HUDEP-2 (cell line): ENCODE measurements around the gene TPRG1L.

Source experiments
- DNase-seq, 76 experiments: peaks; one replicate each; lab custom pipeline; 2025; ENCODE audit not compliant: unreplicated experiment in 76 of 76; lab: John Stamatoyannopoulos, UW

The TPRG1L gene

DNA sequence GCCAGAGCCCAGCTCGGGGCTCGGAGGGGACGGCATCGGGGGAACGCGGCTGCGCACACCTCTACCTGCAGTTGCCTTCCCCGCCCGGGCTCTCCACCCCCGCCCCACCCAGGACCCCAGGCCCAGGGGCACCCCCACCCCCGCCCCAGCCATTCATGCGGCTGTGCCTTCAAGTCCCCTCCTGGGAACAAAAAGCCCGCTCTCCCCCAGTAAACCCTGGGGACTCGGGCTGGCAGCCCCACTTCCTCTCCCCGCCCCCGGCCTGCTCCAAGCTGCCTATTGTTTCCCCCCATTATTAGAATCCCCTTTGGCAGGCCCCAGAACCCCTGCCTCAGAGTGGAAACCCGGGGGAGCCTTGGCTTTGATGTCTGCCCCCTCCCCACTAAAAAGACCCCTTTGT lies 31.5 kb upstream of the TPRG1L start:
- DNase-seq, result no peak

DNA sequence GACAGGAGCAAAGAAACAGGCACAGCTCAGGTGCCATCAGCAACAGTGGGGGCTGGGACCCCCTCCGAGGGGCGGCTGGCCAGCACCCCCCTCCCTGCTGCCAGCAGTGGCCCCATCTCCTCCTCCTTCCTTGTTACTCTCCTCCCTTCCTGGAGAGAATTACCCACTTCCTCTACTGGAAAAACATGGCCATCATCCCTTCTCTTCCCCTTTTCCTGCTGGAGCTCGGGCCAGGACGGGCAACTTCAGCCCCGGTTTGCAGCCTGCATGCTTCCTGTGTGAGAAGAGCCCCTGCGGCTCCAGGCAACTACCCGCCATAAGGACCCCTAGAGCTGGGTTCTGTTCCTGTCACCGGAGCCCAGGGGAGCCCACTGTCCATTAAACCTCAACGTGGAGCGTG lies 31.1 kb upstream of the TPRG1L start:
- no peak for DNase-seq

DNA sequence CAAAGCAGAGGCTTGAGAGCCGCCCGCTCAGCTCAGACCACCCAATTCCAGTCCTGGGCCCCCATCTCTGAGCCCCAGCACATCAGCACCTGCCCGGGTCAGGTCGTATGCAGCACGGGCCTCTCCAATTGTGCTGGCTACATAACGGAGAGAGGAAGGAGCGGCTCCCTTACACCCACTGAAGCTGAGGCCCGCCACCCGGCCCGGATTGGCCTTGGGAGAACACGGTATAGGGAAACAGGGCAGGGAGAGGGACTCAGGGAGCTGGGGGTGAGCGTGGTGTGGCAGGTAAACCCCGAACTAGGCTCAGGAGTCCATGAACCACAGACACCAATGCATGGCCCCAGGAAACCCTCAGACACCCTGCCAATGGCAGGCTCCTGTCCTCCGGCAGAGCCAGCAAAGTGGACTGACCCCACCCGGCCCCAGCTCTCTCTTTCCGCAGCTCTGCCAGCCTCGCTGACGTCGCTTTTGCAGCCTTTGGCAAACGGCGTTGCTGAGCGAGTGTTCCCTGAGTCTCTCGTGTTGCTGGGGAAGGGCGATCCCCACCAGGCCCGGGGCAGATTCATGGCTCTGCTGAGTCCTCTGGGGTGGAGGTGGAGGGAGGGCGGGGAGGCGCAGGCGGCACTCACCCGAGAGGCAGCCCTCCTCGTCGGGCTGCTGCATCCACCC lies 30.0 kb upstream of the TPRG1L start:
- no peak for DNase-seq

DNA sequence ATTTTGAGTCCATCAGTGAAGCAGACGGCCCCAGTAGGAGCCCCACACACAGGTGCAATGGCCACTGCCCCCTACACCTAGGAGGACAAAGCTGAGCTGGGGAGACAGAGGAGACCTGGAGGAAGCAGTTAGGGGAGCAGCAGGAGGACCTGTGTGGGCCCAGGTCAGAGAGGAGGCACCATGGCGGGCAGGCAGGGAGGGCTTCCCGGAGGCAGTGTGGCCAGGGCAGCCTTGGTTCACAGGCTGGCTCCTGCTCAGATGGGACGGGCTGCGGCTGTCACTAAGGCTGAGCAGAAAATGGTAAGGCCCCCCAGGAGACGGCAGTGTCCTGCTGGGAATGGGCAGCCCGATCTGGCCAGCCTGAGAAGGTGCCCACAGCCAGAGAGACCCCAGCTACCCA lies 28.9 kb upstream of the TPRG1L start:
- no peak for DNase-seq

DNA sequence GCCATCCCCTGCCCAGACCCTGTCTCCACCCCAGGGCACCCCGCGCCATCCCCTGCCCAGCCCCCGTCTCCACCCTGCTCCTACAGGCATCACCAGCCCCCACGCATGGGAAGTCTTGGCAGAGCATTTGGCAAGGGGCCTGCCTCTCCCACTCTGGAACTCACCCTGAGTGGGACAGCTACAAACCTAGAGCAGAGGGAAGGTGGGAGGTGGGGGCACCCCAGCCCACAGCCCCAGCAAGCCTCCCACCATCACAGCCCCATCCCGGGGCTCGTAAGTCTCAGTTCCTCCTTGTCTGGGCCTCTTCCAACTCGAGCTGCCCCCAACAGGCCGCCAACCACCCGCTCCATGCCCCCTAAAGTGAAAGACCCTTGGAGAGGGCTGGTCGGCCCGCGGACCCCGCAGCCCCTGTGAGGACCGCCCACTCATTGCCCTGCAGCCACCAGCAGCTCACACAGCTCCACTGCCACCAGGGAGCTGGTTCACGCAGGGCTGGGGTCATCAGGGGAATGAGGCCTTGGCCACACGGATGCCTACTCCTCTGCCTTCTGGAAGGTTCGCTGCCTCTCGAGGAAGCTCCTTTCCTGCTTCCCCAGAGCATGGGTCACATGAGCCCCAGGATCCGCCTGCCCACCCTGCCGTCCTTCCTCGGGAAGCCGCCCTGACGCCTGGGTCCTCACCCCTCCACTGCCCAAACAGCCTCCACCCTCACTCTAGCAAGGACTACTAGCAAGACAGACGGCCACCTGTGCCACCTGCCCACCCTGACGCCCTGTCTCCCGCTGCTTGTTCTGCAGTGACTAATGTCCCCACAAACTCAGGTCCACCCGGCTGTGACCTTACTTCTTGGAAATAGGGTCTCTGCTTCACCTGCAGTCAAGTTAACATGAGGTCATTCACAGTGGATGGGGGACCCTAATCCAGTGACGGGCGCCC lies 27.9 kb upstream of the TPRG1L start:
- no peak for DNase-seq

DNA sequence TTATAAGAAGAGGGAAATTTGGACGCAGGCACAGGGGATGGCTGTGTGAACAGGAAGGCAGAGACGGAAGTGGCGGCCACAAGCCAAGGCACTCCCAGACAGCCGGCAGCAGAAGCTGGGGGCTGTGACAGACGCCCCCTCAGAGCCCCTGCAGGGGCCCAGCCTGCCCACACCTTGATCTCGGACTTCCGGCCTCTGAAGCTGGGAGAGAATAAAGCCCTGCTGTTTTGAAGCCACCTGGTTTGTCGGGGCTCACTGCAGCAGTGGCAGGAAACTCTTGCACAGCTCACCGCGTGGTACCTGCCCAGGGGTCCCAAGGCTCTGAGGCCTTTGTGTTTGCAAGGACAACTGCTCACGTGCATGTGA lies 27.2 kb upstream of the TPRG1L start:
- DNase-seq, result no peak

DNA sequence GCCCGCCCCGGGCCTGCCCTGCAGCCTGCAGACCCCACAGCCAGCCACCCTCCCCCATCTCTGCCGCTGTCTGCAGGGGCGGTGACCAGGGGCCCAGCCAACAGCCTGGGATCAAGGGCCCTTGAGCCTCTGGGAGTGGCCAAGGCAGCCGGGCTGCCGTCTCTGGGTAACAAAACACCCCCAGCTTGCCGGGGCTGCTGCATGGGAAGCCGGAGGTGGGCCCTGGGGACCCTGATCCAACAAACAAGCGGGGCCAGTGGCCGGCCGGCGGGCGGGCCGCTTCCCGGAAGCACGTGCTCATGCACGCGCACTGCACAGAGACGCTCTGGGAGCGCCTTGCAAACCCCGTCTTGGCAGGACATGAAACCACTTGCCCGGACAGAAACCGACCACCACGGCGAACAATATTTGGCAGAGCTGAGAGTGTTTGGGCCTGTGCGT lies 26.7 kb upstream of the TPRG1L start:
- DNase-seq, result no peak

DNA sequence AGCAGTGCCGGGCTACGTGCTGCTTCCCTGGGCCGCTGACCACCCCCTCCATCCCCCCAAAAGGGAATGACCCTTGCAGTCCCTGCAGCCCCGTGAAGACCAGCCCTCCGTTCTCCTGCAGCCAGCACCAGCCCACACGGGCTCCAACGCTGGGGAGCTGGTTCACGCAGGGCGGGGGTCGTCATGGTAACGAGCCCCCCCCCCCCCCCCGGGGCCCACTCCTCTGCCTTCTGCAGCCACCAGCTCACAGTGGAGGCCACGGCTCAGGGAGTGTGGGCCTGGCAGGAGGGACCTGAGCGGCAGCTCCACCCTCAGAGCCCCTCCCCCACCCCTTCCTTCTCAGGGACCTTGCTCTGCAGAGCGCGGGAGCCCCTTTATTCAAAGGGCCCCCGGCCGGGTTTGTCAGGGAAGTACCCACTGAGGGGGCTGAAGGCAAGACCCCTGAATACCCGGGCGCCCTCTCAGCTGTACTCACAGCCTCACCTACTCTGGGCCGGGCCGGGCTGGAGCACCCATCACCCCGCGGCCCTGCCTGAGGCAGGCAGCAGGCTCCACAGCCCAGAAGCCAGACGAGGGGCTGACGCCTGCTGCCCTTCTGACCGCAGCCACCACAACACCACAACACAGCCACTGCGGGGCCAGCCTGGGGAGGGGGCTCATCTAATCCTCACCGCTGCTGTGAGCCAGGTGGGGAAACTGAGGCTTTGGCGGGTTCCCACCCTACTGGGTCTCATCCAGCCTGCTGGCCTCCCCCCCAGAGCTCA lies 26.1 kb upstream of the TPRG1L start:
- no peak for DNase-seq

DNA sequence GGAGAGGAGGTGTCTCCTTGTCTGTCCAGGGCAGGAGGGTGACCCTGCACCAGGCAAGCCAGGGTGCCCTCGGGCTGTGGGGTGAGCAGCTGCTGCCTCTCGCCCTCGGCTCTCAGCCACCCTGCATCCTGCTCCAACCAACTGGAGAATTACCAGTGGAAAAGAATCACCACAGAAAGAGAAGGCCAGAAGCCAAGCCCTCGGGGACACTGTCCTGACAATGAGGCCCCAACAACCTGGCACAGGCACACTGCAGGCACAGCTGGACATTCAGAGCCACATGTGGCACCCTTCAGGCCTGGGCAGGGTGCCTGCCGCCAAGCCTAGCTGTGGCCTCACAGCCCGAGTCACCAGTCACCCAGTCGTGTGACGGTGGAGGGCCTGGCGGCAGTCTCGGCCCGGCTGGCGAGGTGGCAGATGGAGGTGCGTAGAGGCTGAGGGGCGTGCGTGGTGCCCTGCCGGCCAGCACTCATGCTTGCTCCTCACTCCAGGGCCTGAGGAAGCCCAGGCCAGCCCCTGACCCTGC lies 25.5 kb upstream of the TPRG1L start:
- no peak for DNase-seq

DNA sequence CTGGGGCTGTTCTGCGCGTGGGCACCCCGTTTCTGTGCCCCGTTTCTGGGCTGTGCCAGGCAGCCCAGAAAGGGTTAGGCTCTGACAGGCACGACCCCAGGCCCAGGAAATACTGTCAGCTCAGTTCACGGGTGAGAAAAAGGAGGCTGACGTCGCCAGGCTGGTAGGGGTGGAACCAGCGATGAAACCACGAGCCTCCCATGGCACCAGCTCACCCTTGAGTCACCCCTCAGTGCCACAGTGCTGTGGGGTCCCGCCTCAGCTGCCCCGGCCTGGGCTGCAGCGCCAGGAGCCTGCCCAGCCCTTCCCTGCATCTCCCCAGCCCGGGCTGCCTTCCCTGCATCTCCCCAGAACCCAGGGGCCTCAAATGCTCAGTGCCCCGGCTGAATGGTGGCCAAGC lies 25.0 kb upstream of the TPRG1L start:
- no peak for DNase-seq

DNA sequence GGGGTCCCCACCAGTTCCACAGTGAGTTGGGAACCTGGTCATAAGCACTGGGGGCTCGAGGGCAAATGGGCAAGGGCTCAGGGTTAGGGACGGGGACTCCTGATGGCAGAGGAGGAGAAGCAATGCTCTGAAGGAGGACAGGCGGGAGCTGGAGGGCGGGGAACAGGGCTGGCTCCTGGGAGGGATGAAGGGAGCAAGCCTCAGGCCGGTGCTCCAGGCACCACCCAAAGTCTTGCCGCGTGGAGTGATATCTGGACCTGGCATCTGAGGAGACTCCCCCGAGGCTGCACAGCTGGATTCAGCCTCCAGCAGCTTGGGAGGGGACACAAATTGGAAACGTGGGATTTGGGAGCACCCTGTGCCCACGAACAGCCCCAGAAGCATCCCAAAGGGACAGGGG lies 24.5 kb upstream of the TPRG1L start:
- DNase-seq, result no peak

DNA sequence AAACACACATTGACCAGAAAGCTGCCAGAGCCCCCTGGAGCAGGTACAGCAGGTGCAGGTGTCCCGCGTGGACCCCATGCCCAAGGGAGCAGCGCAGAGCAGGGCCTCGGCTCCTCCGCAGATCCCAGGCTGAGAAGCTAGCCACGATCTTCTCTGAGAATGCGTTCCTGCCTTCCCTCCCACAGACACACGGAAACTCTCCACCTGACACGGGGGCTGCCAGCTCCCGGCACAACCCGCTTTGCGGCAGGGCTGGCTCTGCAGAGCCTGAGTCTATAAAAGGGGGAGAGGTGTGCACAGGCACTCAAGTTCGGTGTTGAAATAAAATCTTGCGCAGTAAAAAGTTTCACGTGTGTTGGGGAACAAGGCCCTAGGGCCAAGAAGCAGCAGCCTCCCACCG lies 23.1 kb upstream of the TPRG1L start:
- DNase-seq, result no peak

DNA sequence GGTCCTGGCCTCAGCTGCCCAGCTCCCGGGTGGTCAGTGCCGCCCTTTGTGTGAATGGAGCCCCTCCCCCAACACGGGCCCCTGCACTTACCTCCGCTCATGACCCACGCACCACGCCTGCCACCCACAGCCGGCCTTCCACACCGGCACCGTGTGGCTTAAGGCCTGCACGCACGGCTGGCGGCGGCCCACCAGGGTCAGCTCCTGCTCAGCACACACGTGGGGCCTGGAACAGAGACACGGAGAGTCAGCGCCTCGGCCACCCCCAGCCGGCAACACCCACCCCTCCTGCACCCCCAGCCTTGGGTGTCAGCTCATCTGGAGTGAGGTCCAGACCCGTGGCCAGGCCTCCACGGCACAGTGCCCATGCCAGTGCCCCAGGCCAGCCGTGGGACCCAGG lies 22.4 kb upstream of the TPRG1L start:
- DNase-seq, result no peak

DNA sequence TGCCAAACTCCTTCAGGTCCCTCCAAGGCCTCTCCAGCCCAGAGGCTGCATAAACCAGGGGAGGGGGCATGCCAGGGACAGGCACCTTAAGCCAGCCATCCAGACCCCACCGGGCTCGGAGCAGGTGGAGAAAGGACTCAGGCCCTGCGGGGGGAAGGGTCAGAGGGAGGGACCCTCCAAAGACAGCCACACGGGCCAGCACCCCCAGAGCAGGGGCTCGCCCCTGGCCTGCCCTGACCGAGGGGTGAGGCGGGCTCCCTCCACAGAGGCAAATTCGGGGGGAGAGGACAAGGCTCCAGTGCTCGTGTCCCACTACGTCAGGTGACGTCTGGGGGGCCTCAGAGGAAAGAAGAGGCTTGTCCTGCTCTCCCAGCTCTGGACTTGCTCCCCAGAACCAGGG lies 21.7 kb upstream of the TPRG1L start:
- no peak for DNase-seq

DNA sequence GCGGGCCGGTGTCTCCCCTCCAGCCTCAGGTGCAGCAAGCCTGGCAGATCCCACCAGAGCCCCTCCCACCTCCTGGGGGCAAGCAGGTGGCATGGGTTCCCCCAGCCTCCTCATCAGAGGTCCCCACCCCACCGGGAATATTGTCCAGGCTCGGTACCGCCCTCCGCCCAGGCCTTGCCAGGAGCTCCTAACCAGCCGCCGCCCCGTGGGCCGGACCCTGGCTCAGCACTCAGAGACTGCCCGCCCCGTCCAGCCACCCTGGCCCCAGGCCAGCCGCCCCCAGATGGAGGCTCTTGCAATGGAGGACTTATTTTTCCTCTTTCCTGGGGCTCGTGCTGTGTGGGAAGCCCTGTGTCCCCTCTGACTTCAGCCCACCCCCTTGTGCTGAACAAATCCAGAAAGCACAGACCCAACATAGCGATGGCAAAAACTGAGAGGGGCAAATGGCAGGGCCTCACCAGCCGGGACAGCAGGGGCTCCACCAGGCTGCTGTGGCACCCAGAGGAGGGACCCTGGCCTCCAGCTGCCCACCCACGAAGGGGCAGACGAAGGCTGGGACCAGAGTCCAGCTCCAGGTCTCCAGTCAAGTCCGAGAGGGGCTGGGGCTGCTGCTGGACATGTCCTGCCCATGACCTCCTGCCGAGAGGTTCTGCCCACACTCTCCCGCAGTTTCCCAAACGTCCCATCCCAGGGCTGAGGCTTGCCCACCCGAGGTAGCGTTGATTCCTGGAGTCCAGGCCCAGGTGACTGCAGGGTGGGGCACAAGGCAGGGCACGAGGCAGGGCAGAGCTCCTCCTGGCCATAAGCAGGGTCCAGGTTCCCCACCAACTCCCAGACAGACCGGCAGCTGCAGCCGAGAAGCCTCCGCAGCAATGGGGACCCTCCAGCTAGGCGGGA lies 21.0 kb upstream of the TPRG1L start:
- DNase-seq, result no peak

DNA sequence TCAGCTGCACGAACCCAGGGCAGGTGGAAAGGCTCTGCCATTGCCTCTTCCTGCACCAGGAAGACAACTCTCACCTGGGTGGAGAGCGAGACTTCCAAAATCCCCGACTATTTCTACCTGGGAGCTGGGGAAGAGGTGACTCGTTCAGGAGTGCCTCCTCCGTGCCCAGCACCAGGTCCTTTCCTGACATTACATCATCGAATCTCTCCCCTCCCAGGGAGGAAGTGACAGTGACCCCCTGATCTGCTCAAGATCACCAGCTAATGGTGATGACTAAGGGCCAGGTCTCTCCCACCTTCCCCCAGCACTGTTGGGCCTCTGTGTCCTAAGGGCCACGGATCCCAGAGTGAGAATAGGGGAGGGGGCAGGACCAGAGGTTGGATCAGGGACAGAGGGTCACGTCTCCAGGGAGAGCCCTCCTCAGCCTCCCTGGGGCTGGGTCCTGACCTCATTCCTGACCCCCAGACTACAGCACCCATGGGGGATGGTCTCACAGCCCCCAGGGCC lies 20.3 kb upstream of the TPRG1L start:
- no peak for DNase-seq

DNA sequence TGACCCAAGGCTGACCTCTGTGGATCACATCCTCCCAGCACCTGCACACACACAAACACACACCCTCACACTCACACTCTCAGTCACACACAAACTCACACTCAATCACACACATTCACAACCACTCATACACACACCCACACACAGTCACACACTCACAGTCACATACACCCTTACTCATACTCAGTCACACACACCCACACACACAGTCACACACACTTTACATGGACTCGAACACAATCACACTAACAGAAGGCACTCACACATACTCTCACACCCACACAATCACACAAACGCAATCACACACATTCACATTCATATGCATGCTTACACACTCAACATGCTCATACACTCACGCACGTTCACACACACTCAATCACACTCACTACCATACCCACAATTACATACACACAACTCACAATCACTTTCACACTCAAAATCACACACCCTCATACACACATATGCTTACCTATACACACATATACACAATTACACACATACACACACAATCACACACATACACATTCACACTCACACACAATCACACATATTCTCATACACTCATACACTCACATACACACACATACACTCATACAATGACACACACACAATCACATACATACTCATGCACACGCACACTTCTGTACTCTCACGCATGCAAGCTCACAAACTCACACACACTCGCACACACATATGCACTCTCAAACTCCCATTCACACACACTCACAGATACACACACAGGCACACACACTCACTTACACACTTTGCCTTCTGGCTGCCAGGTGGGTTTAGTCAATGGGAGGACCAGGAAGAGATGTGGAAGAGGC lies 19.6 kb upstream of the TPRG1L start:
- DNase-seq, result no peak

DNA sequence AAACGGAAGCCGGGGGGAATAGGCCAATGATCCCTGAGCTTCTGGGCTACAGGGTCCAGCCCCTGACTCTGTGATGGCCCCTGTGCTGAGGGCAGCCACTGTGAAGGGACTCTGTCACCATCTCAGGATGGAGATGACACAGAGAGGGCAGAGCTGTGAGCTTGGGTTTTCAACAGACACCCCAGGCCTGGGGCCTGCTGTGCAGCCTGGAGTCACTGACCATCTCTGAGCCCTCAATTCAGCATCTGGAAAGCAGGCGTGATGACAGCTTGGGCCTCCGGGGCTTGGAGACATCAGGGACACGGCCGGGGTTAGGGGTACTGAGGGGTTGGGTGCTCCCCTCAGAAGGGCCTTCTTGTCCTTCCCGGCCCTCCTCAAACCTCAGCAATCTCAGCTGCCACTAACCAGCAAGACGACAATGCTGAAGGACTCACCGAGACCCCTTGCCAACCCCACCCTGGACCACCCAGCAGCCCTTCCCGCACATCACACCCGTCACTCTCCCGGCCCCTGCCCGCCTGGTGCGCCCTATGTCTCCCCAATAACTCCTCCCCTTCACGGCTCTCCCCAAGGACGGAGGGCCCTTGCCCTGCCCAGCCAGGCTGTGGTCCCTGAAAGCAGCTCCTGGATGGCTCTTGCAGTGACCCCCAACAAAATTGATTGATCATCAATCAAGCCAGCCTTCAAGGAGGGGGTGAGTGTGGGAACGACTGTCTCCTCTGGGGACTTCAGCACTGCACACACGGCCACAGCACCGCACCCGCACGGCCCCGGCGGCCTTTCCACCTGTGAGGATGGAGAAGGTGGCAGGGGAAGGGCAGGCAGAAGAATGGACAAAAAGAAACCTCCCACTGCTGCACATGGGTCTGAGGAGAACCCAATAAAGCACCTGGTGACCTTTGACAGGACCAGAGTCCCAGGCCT lies 17.8 kb upstream of the TPRG1L start:
- no peak for DNase-seq
